IPS DF 4.7 (cell line): ENCODE results near the gene CPNE5.

Experiments
- DNase-seq: peaks from one replicate; pipeline ENCODE4 v3.0.0-alpha.2; 2013; ENCODE audit warnings: low spot score; ENCODE audit errors: extremely low read depth

CPNE5 gene

DNA sequence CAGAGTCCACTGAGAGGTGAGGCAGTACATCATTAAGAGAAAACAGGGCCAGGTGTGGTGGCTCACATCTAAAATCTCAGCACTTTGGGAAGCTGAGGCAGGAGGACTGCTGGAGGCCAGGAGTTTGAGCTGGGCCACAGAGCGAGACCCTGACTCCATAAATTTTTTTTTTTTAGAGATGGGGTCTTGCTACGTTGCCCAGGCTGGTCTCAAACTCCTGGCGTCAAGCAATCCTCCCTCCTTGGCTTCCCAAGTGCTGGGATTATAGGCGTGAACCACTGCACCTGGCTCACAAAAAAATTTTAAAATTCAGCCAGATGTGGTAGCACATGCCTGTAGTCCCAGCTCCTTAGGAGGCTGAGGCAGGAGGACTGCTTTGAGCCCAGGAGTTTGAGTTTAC, 18.1 kb upstream of the CPNE5 start:
- DNase-seq: no peak

DNA sequence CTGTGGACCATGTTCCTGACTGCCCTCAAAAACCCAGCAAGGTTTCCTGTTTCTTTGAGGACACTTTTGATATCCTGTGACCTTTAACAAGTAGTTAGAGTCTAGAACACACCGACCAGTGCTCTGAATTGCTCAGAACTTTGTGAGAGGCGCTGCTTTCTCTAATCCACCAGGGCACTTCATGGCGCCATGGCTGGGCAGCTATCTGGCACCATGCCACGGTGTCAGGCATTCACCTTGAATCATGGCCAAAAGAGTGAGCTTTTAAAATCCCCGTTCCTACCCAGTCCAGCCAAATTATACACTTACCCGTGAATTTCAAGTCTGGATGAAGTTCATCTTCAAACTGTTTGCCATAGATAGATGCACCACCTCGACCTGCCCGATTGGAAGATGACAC, 17.0 kb upstream of the CPNE5 start:
- no peak for DNase-seq

DNA sequence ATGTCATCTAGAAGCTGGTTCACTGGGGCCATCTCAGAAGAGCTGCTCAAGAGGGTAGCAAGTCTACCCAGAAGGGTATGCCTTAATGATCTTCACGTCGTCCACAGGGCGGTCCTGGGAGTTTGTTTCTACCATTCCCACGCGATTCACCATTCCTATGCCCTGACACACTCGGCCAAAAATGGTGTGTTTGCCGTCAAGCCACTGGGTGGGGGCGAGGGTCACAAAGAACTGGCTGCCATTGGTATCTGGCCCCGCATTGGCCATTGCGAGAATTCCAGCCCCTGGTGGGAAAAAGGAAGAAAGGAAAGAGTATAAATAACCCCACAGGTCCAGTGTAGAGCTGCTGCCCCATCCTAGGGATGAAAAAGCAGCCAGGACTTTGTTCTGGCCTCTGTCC, 16.5 kb upstream of the CPNE5 start:
- DNase-seq: no peak

DNA sequence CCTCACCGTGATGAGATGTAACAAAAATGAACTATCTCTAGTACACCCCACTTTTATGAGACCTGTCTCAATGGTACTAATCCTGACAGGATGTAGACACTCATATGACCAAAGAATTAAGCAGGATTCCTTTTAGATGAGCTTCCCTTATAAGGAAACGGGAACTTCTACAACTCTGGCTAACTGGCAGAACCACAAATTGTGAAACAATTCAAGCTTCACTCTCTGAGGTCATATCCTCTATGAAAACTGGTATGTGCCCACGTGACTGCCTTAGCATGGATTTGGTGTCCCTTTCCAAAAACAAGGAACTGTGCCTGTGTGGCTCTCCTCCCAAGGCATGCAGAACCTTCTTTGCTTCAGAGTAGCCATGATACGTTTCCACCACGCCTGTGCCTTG, 14.1 kb upstream of the CPNE5 start:
- DNase-seq: no peak

DNA sequence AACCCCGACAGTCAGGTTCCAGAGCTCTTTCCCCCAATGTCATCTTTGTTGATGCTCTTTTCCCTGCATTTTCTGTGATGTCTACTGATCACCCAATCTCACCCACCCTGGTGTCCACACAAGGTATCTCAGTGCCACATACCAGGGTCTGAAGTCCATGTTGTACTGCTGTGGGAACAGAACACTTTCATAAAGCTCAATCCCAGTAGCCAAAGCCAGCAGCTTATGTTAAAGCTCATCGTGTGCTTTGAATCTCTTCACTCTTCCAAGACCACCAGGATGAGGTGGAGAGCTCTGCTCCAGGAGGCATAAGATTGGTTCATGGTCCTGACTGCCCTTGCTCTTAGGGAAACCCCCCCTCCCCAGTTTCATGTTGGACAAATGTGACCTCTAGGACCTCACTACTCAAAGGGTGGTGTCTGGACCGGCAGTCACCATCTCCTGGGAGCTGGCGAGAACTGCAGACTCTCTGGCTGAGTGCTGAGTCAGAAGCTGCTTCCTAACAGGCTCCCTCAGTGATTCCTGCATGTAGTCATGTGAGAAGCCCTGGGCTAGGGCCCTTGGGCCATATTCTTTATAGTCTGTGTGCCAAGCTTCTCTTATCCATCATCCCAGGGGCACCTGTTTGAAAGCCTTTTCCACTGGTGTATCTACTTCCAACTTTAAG, 13.4 kb upstream of the CPNE5 start:
- DNase-seq: no peak

DNA sequence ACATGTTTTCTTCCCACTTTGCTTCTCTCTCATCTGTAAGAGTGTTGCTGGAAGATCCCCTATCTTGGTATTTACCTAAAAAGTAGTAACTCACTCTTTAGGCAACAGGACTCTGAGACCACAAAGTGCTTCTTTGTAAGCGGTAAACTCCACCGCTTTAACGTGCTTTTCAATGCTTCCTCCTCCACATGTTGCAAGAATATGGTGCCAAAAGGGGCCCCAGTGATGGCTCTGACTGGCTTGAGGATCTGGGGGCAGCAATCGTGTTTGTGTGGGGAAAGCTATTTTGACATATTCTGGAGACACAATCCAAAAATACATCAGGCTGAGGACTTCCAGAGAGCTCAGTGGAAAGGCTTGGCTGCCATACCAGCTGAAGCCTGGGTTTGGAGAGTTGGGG, 12.4 kb upstream of the CPNE5 start:
- no peak for DNase-seq

DNA sequence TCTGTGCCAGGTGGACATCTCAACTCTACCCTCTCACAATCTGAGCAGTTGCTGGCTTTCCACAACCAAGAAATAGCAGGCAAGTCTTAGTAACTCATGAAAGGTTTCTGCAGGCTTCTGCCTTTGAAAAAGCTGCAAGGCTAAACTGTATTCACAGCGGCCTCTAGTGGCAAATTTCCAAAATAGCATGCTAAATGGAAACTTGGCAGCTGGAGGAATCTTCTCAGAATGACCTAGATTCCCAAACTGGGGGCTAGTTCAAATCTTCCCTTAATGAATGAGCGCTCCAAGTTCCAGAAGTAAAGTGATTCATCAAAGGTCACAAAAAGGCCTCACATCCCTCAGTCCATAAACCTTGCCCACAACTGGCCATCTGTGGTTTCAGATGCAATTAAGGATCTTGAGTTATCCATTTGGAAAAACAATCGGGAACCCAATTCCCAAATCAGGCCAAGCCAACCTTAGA, 11.9 kb upstream of the CPNE5 start:
- DNase-seq: no peak

DNA sequence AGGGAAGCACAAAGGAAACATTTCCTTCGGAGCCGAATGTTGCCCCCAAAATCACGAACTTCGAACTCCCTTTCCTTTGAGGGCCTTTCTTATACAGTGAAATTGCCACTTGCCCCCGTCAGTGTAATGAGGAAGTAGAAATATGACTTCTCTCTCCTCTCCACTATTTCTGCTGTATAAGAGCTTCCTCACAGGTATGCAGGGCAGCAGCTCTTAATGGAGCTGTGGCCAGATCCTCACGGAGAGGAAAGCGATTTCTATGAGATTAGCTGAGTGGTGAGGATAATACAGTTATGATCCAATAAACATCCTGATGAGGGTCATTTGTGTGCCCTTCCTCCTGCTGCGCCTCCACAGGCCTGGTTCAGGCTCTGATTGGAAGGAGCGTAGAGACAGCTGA, 10.8 kb upstream of the CPNE5 start:
- DNase-seq: no peak

DNA sequence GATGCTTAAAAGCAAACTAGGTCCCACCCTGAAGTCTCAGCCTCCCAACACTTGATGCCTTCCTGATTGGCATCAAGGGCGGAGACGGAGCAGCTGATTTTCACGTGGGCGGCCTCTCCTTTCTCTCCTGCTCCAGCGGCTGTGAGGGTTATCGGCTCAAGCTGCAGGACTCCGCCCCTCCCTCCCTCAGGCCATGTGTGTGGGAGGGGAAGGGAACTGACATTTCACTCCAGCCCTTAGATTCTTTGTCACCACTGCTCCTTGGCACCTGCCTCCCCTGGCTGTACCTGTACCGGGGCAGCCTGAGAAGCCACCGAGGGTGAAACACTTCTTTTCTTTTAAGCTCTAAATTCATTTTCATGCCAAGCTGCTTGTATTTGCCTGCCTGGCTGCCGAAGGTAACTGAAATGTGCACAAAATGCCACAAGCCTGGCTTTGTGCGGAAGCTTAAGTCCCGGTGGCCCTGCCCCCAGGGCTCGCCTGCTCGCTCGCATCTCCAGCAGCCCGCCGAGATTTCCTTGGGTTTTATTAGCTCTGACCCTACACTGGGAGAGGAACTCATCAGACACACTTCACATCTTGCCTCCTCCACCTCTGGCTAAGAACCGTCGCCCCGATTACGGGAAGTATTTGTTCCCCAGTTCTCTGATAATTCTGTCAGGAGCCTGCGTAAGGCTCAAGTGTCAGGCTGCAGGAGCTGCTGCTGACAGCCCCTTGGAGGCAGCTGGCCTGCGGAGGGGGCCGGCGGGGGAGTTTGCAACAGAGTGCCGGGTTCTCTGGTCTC, 9.6 kb upstream of the CPNE5 start:
- no peak for DNase-seq

DNA sequence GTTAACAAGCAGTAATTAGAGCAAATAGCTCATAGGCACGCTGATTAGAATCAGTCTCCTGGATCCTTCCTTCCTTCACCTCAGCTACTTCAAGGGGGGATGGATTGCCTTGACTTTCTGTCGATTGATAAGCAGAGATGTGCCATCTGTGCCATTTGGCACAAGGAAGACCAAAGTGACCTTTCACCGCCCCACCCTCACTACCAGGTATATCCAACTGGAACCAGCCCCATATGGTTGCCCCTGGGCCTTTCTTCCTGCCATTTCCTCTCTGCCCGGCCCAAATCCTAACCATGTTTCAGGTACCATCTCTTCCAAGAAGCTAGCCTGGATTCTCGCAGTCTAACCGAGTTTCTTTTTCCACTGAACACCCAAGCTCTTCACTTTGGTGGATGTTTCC, 8.7 kb upstream of the CPNE5 start:
- DNase-seq: no peak

DNA sequence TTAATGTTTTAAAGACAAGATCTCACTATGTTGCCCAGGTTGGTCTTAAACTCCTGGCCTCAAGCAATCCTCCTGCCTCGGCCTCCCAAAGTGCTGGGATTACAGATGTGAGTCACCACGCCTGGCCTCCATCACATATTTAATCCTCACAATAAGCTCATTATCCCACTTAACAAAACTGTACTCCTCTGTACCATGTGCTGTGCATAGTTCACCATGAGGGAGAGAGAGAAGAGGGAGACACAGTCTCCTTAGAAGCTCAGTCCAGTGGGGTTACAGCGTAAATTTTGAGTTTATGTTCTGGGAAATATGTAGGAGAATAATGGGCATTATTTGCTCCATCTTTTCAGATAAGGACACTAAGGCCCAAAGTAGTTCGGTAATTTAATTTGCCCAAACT, 7.9 kb upstream of the CPNE5 start:
- no peak for DNase-seq

DNA sequence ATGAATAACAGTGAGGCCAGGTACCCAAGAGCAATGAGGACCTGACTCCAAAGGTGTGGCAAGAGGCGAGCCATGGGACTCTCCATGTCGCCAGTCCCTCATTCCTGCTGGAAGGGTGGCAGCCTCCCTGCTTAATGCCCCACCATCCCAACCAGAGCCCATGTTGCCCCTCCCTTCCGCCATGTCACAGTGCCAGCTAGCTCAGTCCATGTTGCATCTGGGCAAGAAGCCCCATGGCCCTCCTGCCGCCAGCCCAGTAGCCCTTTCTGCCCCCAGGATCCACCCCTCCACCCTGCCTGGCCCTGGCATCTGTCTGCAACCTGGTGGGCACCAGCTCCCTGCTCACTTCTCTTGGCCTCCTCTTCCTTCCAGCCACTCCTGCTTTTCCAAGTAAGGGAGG, 6.0 kb upstream of the CPNE5 start:
- DNase-seq: no peak

DNA sequence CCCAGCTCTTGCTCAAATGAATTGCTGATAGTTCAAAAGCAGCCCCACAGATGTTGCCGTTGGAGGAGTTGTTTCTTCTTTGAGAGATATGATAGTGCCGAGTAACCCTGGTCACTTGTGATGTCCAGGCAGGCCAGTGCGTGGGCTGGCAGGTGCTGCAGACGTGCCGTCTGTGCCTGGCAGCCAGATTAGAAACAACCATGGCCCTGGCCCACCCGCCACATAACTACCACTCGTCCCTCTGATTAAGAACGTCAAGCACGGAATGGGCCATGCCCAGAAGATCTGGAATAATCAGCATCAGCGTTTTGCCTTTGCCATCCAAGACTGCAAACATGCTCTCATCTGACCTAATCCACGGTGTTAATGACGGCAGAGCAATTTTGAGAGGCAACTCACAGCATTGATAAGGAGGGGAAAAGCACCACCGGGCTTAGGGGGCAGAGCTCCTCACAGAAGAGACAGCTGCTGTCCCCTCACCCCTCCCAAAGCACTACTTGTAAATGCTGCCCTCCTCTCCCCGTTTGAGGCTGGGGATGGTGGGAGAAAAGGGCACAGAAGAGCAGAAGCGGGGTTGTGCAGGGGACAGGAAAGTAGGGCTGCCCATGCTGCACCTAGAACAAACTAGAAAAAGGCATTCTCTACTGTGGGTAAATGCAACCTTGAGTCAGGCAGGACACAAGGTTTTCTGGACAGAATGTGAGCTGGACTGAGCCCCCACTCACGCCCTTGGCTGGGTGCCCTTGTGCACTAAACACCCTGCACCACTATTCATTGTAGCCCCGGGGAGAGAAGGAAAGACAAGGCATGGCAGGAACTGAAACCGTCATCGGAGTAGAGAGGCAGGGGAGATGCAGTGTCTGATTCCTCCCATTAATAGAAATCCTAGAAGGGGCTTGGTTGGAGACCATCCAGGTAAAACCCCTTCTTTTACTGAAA, 5.3 kb upstream of the CPNE5 start:
- no peak for DNase-seq

DNA sequence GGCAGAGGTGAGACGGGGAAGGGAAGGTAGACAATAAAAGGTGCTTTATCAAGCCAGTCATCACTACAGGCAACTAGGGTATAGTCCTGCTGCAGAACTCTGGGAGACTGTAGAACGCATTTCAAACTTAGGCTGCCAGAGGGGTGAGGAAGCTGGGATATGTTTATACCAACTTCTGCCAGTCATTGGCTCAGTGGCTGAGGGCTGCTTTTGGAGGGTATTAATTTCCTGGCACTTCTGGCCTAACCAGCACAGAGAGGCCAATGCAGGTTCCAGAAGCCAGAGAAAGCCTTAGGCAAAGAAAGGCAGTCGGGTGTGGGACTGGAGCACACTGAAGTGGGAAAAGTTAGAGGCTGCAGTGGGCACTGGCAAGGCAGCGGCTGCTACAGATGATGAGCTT, 3.9 kb upstream of the CPNE5 start:
- no peak for DNase-seq

DNA sequence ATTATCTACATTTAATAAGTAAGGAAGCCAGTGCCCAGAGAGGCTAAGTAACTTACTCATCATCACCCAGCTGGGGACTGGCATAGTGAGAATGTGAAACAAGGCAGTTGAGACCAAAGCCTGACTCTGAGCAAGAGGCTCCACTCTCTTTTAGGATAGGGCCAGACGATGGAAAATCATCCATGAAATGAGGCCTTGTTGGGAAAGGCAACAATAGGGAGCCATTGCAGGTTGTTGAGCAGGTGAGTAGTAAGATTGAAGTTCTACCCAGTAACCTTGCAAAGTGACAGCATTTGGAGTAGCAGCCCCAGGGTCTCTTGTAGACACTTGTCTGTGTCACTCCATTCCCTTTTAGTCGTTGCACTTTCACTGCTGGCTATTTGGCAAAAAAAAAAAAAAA, 2.5 kb upstream of the CPNE5 start:
- DNase-seq: no peak

DNA sequence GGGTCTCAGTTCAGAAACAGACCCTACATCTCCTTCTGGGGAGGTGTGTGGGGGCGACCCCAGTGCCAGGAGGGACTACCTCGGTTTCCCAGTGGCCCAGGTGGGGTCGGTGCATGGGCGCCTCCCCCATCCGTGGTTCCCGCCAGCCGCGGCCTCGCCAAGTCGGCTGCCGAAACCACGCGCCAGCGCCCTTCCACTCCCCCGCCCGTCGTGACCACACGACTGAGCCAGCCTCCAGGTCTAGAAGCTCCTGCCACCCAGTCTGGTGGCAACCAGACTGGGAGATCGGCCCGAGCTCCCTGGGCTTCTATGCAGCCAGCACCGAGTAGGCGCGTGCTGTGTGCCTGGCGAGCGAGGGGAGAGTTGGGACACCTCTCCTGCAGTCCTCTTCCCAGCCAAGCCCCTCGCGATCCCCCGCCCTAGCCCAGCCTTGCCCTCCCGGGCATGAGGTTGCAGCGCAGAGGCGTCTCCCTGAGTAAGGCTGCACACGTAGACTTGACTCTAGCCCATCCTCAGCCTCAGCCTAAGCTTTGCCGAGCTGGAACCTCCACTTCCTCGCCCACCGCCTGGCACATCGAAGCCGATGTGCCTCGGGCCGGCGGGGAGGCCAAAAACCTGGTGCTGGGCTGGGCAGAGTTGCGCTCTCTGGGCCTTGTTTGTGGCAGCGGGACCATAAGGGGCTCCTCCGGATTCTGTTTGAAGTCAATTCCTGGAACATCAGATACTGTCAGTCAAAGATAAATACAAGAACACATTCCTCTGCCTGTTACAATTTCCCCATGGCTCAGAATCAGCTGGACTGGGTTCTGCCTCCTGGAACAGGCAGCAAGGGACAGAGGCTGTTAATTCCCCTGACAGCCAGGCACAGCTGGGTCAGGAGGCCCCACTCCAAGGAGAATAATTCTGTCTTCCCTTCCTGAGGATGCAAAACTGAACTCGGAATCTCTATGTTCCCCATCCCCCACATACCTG, 1.5 kb upstream of the CPNE5 start:
- no peak for DNase-seq

DNA sequence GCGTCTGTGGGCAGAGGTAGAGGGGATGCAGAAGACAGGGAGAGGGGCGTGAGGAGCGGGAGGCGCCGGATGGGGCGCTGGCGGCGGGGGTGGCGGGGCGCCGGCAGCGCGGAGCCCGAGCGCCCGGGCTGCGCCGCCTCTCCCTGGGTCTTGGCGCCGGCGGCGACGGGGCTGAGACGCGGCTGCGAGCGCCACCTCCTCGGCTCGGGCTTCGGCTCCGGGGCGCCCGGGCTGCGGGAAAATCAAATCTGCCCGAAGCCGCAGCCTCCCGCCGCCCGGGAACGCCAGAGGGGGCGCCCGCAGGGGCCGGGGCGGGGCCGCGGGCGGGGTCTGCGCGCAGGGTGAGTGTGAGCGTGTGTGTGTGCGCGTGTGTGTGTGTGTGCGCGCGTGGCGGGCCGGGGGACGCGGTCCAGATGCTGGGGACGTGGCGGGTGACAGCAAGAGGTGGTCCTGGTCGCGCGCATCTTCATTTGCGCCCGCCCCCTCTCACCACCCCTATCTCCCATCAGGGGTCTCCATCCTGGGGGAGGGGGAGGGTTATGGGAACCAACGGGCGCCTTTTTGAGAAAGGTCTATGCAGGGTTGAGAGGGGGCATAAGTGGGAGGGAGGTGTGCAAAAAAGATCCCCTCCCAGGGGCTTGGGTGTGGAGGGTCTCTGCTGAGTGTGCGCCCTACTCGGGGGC, 646 bp upstream of the CPNE5 start:
- no peak for DNase-seq

DNA sequence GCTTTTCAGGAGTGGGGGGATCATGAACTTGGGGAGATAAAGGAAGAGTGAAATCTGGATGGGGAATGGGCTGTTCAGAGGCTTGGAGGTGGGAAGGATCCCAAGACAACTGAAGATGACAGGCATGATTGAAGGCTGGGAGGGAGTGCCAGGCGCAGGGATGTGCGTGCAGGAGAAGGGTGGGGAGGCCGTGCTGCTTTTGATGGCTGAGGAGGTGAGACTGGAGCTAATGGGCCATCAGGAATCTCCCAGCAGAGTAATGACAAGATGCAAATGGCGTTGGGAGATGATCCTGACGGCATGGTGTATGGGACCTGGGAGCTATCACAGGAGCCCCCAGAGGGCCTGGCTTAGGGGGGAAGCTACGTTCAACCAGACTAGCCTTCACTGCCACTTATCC, 1.6 kb downstream of the CPNE5 start:
- DNase-seq: no peak

DNA sequence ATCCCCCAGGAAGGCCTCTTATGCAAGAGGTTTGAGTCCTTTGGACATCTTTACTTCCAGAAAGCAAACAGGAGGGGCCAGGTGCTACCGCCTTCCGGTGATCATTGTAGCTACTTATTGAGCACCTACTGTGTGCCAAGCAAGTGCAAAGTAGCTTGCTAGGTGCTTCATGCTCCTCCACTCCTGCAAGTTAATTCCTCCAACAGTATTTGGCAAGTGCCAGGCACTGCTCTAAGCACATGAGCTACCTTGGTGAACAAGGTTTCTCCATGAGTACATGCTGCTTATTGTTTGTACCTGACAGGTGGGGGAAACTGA, 2.3 kb downstream of the CPNE5 start:
- DNase-seq: no peak
